SKM-1 treated with dmso at 0.1 percent for 144 hours (cell line): ENCODE results near the gene SKIC2.

Source experiments
- DNase-seq: peaks from one replicate; lab custom pipeline; 2025; ENCODE audit not compliant: unreplicated experiment; lab: John Stamatoyannopoulos, UW

SKIC2 gene

DNA sequence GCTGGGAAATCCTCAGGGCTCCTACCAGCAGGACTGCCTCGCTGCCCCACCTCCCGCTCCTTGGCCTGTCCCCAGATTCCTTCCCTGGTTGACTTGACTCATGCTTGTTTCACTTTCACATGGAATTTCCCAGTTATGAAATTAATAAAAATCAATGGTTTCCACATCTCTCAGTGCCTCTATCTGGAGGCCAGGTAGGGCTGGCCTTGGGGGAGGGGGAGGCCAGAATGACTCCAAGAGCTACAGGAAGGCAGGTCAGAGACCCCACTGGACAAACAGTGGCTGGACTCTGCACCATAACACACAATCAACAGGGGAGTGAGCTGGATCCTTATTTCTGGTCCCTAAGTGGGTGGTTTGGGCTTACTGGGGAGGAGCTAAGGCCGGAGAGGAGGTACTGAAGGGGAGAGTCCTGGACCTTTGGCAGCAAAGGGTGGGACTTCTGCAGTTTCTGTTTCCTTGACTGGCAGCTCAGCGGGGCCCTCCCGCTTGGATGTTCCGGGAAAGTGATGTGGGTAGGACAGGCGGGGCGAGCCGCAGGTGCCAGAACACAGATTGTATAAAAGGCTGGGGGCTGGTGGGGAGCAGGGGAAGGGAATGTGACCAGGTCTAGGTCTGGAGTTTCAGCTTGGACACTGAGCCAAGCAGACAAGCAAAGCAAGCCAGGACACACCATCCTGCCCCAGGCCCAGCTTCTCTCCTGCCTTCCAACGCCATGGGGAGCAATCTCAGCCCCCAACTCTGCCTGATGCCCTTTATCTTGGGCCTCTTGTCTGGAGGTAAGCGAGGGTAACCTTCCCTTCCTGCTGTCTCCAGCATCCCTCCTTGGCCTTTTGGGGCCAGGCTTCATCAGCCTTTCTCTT lies 13.2 kb upstream of the SKIC2 start, which contains the start of gene CFB:
Gene CFB, plus strand, starts transcription at position 589 of the 863 bp plus-strand sequence. Its CDS starts 127 bp downstream, at position 716.
- no peak for DNase-seq

DNA sequence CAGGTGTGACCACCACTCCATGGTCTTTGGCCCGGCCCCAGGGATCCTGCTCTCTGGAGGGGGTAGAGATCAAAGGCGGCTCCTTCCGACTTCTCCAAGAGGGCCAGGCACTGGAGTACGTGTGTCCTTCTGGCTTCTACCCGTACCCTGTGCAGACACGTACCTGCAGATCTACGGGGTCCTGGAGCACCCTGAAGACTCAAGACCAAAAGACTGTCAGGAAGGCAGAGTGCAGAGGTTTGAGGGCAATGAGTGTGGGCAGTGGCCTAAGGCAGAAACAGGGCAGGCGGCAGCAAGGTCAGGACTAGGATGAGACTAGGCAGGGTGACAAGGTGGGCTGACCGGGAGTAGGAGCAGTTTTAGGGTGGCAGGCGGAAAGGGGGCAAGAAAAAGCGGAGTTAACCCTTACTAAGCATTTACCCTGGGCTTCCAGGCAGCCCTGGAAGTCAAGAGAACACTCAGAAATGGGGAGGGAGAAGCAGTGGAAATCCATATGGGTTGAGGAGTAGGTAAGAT lies 12.5 kb upstream of the SKIC2 start:
- no peak for DNase-seq

DNA sequence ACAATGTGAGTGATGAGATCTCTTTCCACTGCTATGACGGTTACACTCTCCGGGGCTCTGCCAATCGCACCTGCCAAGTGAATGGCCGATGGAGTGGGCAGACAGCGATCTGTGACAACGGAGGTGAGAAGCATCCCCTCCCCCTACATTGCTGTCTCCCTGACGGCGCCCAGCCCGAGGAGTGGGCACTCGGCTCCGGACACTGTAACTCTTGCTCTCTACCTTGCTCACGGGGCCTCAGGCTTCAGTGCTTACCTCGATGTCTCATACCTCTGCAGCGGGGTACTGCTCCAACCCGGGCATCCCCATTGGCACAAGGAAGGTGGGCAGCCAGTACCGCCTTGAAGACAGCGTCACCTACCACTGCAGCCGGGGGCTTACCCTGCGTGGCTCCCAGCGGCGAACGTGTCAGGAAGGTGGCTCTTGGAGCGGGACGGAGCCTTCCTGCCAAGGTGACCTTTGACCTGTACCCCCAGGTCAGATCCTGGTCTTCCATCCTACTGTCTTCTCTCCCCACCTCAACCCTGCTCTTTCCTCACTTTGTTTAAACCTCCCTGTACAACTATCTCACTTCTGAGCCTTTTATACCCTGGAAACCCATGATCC lies 11.8 kb upstream of the SKIC2 start:
- DNase-seq = no peak

DNA sequence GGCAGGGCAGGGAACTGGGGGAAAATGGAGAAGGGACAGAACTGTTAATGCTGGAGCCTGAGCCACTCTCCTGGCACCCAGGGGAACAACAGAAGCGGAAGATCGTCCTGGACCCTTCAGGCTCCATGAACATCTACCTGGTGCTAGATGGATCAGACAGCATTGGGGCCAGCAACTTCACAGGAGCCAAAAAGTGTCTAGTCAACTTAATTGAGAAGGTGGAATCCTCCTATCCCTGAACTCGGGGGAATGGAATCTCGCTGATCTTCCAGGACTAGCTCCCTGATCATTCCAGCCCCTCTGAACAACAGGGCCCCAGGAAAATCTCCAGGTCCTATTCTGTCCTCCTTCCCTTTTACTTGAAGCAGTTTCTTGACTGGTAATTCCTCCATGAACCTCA lies 11.1 kb upstream of the SKIC2 start:
- no peak for DNase-seq

DNA sequence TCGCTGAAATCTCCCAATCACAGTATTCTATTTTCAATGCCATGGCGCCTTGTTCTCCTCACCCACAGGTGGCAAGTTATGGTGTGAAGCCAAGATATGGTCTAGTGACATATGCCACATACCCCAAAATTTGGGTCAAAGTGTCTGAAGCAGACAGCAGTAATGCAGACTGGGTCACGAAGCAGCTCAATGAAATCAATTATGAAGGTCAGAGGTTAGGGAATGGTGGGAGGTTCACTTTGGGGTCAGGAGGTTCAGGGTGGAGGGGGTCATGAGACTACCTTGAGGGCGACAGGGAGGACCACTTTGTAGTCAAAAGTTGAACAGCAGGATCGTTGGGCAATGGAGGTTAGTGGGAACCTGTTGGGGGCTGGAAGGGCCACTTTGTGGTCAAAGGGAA lies 10.7 kb upstream of the SKIC2 start:
- no peak for DNase-seq

DNA sequence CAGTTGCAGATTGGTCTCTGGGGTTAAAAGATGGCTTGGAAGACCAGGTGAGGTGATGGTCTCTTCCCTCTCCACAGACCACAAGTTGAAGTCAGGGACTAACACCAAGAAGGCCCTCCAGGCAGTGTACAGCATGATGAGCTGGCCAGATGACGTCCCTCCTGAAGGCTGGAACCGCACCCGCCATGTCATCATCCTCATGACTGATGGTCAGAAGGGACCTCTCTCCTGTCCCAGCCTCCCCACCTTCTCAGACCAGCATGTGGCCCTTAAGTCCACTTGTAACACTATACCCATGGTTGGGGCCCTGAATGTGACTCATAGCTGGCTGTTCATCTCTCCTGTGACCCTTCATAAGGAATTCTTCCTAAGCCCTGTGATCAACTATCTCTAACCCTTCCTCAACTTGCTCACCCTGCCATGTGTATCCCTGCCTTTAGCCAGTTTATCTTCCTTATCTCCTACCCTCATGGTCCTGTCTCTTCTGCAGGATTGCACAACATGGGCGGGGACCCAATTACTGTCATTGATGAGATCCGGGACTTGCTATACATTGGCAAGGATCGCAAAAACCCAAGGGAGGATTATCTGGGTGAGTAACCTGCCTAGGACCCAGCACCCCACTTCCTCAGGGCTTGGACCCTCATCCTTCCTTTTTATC lies 10.1 kb upstream of the SKIC2 start:
- DNase-seq = no peak

DNA sequence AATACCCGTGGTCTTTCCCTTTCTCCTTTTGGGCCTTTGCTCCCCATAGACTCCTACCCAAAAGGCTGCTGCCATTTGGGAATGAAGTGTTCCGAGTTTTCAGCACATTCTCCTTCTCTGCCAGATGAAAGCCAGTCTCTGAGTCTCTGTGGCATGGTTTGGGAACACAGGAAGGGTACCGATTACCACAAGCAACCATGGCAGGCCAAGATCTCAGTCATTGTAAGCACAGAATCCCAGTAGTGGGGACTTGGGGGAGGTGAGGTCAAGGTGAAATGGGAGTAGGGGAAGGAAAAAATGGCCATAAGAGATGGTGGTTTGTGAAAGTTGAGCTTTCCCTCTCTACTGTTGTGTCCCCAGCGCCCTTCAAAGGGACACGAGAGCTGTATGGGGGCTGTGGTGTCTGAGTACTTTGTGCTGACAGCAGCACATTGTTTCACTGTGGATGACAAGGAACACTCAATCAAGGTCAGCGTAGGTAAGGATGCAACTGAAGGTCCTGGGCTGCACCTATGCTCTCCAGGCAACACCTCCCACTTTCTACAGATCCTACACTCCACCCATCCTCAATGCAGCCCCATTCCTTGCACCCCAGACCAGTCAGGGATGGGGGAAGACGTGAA lies 8.9 kb upstream of the SKIC2 start:
- DNase-seq = no peak

DNA sequence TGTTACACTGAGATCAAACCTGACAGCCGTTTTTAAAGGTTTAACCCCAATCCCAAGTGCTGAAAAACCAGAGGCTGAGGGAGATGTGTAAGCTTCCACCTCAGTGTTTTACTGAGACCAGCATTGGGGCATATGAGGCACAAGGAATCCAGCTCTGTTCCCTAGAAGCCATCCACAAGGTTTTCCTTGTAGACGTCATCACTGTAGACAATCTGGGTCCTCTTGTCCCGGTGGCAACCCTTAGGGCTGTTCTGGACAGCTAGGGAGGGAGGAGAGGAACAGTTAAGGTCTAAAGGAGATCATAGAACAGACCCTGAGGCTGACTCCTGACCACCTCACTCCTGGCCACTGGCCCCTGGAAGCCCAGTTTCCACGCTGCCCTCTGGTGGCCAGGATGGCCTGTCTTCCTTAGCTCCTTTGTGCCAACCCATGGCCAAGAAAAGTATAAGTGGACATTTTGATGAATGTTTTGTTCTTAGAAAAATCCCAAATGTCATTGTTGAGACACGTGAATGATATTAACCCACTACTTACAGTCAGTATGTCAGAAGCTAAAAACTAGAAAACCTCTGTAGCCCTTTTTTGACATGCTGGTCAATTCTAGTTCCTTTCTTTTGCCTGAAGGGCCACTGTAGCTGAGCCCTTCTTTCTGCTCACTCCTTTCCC lies 6.7 kb upstream of the SKIC2 start:
- no peak for DNase-seq

DNA sequence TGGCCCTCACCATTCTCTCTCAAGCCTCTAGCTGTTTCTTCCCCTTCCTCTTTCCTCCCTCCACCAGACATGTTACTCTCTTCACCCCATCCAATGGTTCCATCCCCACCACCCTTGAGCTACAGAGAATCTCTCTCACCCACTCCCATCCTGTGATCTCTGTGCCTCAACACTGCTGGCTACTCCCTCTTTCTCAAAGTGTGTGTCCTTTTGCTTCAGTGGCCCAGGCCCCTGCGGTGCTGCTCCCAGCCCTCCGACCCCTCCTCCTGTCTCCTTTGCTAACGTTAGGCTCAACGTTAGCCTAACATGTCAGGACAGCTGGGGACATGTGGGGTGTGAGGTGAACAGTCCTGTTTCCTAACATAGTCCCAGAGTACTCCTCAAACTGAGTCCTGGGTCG lies 6.1 kb upstream of the SKIC2 start:
- no peak for DNase-seq

DNA sequence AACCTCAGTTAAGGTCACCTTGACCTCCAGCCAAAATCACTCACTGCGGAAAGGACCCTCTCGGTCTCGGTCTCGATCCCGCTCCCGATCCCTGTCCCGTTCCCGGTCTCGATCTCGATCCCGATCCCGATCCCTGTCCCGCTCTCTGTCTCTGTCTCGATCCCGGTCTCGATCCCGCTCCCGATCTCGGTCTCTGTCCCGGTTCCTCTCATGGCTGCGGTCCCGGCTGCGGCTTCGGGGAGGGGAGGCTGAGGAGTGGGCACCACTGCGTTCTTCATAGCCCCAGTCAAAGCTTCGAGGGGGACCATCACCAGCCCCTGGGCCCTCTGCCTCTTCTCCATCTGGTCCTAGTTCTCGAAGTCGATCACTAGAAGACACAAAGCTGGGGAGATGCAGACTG lies 4.5 kb upstream of the SKIC2 start:
- DNase-seq = no peak

DNA sequence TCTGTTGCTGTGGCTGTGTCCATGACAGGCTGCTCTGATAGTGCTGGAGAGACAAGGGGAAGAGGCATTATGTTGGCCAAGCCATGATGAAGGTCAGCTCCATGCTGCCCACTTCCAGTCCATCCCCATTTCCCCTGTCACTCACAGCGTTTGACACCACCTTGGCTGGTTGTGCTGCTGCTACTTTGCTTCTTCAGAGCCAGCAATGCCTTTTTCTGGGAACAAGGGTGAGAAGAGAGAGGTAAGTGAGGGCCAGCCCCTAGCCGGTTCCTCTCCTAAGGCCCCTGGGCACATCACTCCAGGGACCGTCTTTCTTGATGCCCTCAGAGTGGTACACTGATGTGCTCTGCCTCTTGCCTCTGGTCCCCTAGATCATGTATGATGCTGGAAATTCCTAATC lies 2.2 kb upstream of the SKIC2 start:
- DNase-seq = no peak

DNA sequence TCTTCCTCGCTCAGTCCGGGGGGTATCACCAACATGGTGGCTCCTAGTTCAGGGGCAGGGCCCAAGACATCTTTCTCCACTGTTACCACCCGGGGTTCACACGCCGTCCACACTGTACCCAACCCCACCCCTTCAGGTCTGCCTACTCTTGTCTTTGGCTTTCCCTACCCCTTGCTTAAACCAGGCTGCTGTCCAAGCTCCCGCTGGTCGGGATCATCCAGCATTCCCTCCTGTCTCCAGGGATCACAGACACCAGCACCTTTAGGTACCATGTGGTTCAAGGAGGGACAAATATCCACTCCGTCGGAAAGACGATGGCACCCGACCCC lies 599 bp upstream of the SKIC2 start:
- DNase-seq = no peak

DNA sequence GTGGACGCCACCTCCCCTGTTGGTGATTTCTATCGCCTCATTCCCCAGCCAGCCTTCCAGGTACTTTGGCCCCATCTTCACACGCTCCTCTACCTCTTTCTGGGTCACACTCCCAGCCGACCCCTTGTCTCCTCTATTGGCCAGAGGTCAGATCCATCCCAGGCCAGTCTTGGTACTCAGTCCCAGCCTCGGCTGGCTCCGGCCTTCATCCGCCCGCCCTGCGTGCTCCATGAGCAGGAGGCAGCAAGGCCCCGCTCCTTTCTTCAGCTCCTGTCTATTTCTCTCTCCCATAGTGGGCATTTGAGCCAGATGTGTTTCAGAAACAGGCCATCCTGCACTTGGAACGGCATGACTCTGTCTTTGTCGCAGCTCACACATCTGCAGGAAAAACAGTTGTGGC lies 2.6 kb downstream of the SKIC2 start:
- no peak for DNase-seq

DNA sequence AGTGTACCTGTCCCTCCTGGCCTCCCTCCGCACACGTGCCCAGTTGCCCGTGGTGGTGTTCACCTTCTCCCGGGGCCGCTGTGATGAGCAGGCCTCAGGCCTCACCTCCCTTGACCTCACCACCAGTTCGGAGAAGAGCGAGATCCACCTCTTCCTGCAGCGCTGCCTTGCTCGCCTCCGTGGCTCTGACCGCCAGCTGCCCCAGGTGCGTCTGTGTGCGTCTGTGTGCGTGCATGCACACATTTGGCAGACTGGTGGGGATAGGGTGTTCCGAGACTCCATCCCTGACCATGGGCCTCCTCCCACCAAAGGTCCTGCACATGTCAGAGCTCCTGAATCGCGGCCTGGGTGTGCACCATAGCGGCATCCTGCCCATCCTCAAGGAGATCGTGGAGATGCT lies 4.9 kb downstream of the SKIC2 start:
- no peak for DNase-seq

DNA sequence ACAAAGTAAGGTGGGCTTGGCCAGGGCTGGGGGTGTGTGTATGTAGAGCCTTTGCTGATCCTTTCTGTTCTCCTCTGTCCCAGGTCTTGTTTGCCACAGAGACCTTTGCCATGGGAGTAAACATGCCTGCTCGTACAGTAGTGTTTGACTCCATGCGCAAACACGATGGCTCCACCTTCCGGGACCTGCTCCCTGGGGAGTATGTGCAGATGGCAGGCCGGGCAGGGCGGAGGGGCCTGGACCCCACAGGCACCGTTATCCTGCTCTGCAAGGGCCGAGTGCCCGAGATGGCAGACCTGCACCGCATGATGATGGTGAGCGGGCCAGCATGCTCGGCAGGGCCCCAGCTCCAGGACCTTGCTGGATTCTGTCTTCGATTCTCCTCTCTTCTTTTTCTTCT lies 6.7 kb downstream of the SKIC2 start:
- no peak for DNase-seq

DNA sequence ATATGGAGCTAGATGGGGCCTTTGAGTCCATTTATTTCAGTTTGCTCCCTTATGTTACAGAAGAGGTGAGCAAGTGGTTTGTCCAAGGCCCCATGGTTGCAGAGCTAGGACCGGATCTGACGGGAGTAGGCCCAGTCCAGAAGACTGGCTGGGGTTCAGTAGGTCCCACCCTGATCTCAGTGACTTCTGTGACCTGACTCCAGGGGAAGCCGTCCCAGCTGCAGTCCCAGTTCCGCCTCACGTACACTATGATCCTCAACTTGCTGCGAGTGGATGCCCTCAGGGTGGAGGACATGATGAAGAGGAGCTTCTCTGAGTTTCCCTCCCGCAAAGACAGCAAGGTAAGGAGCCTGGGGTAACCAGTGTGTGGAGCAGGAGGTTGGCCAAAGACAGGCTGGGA lies 7.5 kb downstream of the SKIC2 start:
- no peak for DNase-seq

DNA sequence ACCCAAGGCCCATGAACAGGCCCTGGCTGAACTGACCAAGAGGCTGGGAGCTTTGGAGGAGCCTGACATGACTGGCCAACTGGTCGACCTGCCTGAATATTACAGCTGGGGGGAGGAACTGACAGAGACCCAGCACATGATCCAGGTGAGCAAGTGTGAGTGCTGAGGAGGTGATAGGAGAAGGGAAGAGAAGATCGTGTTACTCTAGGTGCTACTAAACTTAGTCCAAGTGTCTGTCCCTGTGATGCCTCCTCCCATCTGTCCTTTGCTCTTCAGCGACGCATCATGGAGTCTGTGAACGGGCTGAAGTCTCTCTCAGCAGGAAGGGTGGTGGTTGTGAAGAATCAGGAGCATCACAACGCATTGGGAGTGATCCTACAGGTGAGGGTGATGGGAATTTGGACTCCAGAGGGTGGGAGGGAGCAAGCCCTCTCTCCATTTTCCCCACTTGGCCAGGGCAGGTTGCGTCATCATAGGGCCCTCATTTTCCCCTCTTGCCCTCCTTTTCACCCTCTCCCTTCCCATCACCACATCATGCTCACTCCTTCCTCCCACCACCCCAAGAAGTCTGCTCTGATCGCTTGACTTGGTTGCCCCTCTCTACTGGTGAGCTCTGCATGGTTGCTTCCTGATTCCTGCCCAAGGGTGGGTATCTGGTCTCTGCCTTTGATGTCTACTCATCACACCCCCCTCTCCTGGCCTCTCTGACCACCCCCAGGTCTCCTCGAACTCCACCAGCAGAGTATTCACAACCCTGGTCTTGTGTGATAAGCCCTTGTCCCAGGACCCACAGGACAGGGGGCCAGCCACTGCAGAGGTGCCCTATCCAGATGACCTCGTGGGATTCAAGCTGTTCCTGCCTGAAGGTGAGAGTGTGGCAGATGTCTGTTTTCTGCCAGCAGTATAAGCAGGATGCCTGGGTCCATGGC lies 8.3 kb downstream of the SKIC2 start:
- DNase-seq = no peak

DNA sequence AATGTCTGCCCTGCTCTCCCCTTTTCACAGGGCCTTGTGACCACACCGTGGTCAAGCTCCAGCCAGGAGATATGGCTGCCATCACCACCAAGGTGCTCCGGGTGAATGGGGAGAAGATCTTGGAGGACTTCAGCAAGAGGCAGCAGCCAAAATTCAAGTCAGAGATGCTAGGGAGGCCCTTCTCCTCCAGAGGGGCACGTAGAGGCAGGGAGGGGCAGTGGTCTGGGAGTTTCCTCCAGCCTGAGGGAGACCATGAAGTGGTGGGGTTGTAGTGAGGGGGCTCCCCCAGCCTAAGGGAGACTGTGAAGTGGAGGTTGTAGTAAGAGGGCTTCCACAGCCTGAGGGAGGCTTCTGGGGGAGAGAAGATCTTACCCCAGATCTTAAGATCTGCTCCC lies 8.9 kb downstream of the SKIC2 start:
- DNase-seq = no peak

DNA sequence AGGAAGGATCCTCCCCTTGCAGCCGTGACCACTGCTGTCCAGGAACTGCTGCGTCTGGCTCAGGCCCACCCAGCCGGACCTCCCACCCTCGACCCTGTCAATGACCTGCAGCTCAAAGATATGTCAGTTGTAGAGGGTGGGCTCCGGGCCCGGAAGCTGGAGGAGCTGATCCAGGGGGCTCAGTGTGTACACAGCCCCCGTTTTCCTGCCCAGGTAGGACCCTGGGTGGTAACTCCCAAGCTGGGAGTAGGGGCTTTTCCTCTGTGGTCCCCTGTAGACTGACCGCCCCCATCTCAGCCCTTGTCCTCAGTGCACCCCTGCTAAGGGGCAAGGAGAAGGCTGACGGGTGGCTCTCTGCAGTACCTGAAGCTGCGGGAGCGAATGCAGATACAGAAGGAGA lies 9.4 kb downstream of the SKIC2 start:
- DNase-seq = no peak
